ENCODE results near the gene UMAD1. TPM values are rescaled to one million over a fixed set of nuclear protein-coding genes. Genes with fewer than 3 reads are reported as not detected.

UMAD1 gene
- total RNA-seq, 1 donor from 2014 or later: 10.0 TPM

DNA sequence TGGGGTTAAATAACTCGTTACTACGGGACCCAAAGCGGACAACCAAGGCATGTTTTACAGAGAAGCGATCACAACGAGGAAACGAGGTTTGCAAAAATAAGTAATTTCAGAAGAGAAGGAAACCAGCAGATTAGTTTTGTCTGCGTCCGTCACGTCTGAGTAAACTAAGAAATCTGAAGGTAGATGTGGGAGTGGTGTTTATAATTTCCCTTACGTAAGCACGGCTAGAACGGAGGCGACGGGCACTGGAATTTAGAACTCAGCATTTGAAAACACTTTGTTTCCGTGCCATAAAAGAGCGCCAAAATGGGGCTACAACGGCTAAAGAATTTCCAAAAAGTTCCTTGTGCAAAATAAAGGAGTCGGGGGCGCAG is 718 bp upstream of the UMAD1 start:
- DNase-seq (ENCODE audit: low spot score in 2 of 2, unreplicated experiment in 2 of 2): no peak
- Mint-ChIP-seq H3K9me3 (no peaks in the 10 kb centered on the region), H3K4me1 (peaks cover 22% of the 10 kb centered on the region), H3K27ac (peak overlapping the region; percentile 98), H3K36me3 (peaks cover 3% of the 10 kb centered on the region), H3K4me3 (peak overlapping the region; percentile 96), H3K27me3 (ENCODE audit: low read depth) (no peaks in the 10 kb centered on the region)
- TF ChIP-seq, protein P1, sequence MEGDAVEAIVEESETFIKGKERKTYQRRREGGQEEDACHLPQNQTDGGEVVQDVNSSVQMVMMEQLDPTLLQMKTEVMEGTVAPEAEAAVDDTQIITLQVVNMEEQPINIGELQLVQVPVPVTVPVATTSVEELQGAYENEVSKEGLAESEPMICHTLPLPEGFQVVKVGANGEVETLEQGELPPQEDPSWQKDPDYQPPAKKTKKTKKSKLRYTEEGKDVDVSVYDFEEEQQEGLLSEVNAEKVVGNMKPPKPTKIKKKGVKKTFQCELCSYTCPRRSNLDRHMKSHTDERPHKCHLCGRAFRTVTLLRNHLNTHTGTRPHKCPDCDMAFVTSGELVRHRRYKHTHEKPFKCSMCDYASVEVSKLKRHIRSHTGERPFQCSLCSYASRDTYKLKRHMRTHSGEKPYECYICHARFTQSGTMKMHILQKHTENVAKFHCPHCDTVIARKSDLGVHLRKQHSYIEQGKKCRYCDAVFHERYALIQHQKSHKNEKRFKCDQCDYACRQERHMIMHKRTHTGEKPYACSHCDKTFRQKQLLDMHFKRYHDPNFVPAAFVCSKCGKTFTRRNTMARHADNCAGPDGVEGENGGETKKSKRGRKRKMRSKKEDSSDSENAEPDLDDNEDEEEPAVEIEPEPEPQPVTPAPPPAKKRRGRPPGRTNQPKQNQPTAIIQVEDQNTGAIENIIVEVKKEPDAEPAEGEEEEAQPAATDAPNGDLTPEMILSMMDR (IDR thresholded peaks at IDR 0.05; ENCODE audit: unreplicated experiment): no peak

- DNase-seq (ENCODE audit: low spot score in 2 of 2, unreplicated experiment in 2 of 2): no peak
- peaks cover 22% of the 10 kb centered on the region for H3K4me1 Mint-ChIP-seq
- TF ChIP-seq, protein P1 (IDR thresholded peaks at IDR 0.05; ENCODE audit: unreplicated experiment): no peak
- H3K4me3 Mint-ChIP-seq: peak overlapping the region; percentile 96
- H3K27me3 Mint-ChIP-seq (ENCODE audit: low read depth): no peaks in the 10 kb centered on the region
- peaks cover 9% of the 10 kb centered on the region for H3K36me3 Mint-ChIP-seq
- H3K27ac Mint-ChIP-seq: peak overlapping the region; percentile 98
- peaks cover 3% of the 10 kb centered on the region for H3K9me3 Mint-ChIP-seq
These were observed 644 bp downstream of the UMAD1 start for GRCh38 chr7:7641129-7641663.

- H3K27ac Mint-ChIP-seq: peak overlapping the region; percentile 98
- TF ChIP-seq, protein P1 (IDR thresholded peaks at IDR 0.05; ENCODE audit: unreplicated experiment): no peak
- H3K4me1 Mint-ChIP-seq: peaks cover 22% of the 10 kb centered on the region
These were observed 1.5 kb downstream of the UMAD1 start for GRCh38 chr7:7642081-7642480.

DNA sequence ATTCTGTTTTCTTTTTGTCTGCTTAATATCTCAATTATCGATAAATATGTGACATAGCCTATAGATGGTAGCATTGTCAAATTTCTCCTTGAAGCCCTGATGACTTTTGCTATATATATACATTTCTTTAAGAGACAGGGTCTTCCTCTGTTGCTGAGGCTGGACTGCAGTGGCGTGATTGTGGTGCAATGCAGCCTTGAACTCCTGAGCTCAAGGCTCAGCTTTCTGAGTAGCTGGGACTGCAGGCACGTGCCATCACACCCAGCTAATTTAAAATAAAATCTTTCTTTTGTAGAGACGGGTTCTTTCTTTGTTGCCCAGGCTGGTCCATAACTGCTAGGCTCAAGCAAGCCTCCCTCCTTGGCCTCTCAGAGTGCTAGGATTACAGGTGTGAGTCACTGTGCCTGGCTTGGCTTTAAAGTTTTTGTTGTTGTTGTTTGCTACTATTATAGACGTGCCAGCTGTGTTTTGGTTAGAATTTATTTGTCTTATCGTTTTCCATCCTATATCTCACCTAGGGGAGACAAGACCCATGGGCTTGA is 7.0 kb downstream of the UMAD1 start:
- Mint-ChIP-seq H3K4me3 (no peak overlapping the region), H3K4me1 (peaks cover 5% of the 10 kb centered on the region), H3K27me3 (ENCODE audit: low read depth) (no peaks in the 10 kb centered on the region), H3K27ac (no peak overlapping the region), H3K36me3 (peaks cover 9% of the 10 kb centered on the region), H3K9me3 (peaks cover 3% of the 10 kb centered on the region)
- DNase-seq (ENCODE audit: low spot score in 2 of 2, unreplicated experiment in 2 of 2): no peak
- TF ChIP-seq, protein P1 (IDR thresholded peaks at IDR 0.05; ENCODE audit: unreplicated experiment): no peak

More at GRCh38 chr7:7642081-7642480, 1.5 kb downstream of the UMAD1 start:
- H3K4me3 Mint-ChIP-seq: peak overlapping the region; percentile 96
- peaks cover 9% of the 10 kb centered on the region for H3K36me3 Mint-ChIP-seq
- peaks cover 3% of the 10 kb centered on the region for H3K9me3 Mint-ChIP-seq
- DNase-seq (ENCODE audit: low spot score in 2 of 2, unreplicated experiment in 2 of 2): no peak
- H3K27me3 Mint-ChIP-seq (ENCODE audit: low read depth): no peaks in the 10 kb centered on the region

DNA sequence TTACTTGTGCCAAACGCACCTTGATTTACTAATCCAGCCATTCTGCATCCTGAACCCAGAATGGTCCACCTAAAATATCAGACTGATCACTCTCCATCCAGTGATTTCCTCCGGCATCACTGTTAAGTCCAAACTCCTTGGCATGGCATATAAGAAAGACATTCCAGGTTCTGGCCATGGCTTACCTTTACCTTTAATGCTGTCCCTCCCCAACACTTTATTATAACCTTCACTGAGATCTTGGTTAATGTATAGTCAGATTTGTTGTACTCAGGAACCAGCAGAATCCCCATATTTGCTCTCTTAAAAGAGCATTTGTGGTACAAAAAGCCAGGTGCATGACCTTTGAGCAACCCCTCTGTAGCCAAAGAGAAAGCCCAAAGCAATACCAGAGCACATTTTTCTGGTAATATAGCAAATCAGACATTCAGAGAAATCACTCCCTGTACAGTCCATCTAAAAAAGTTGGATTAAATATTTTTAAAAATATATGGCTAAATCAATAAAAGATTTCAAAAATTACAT is 10.2 kb downstream of the UMAD1 start:
- H3K27me3 Mint-ChIP-seq (ENCODE audit: low read depth): no peaks in the 10 kb centered on the region
- H3K36me3 Mint-ChIP-seq: peaks cover 7% of the 10 kb centered on the region
- peaks cover 5% of the 10 kb centered on the region for H3K4me1 Mint-ChIP-seq
- no peak for DNase-seq (ENCODE audit: low spot score in 2 of 2, unreplicated experiment in 2 of 2)
- TF ChIP-seq, protein P1 (IDR thresholded peaks at IDR 0.05; ENCODE audit: unreplicated experiment): no peak
- peaks cover 2% of the 10 kb centered on the region for H3K9me3 Mint-ChIP-seq
- no peak overlapping the region for H3K4me3 Mint-ChIP-seq
- H3K27ac Mint-ChIP-seq: no peak overlapping the region
